HG03571 (cell line): Measurements from ENCODE around the gene OR2T8.

Source experiments
- ATAC-seq: cut with Tn5 transposase; IDR thresholded peaks from one replicate; pipeline ENCODE4 v1.9.1; 2021; ENCODE audit not compliant: unreplicated experiment

OR2T8 gene

GRCh38 chr1:247953408-247953807 lies 33.4 kb downstream of the OR2T8 start:
- ATAC-seq: no peak

DNA sequence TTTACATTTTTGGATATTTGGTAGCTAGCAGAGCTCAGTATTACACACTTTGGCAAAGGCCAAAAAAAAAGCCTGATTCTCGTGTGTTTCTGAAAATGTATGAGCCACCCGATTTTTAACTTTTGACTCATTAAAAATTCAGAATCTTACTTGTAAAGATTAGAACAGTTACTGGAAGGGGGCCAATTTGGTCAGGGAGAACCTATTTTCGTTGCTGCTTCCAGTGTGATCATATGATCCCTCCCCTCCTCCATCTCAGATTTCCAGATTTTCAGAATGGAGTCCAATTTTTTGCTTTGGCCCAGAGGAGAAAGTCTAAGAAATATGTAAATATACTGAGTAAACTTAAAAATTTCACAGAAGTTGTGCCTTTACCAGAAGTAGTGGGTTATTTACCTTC lies 41.7 kb downstream of the OR2T8 start:
- no peak for ATAC-seq

GRCh38 chr1:247962911-247963588 lies 43.0 kb downstream of the OR2T8 start:
- no peak for ATAC-seq

- no peak for ATAC-seq
Observed at GRCh38 chr1:247964933-247965332, 44.9 kb downstream of the OR2T8 start, which contains the start of gene OR2AK2. TSS of gene OR2AK2 (plus strand) at chr1:247965233. CDS start at chr1:247965377, 144 bp downstream.

GRCh38 chr1:247966532-247967204 lies 46.6 kb downstream of the OR2T8 start:
- peak; percentile 77 for ATAC-seq
